Endothelial cell of umbilical vein (primary cell): ENCODE results near the gene IQCC. TPM values are rescaled to one million over a fixed set of nuclear protein-coding genes. Genes with fewer than 3 reads are reported as not detected.

Experiments
- BruUV-seq: library from RNA; stranded (reverse); fragments of 400-500 nt; replicated peaks from 2 replicates; lab custom pipeline; 2021; lab: Mats Ljungman, UMichigan
- CTCF ChIA-PET: fragments of 300-600, 350-600 bp; sonication (Branson Sonifier 250); formaldehyde crosslinking; loops from one replicate; lab custom pipeline; 2021; ENCODE audit warnings: antibody characterized with exemption, inconsistent platforms; lab: Charles Lee
- POLR2A ChIA-PET: fragments of 300-600, 350-600 bp; sonication (Branson Sonifier 250); formaldehyde crosslinking; loops from one replicate; lab custom pipeline; 2021; ENCODE audit warnings: antibody characterized with exemption, inconsistent platforms; lab: Charles Lee
- DNase-seq: peaks from one replicate; pipeline ENCODE4 v3.0.0-alpha.2; 2011; ENCODE audit warnings: low read depth, low spot score
- FAIRE-seq: peaks from 2 replicates; lab custom pipeline; 2011; peaks lifted over from hg19 to GRCh38; lab: Jason Lieb, UNC
- H2AFZ ChIP-seq: 2 replicates; pipeline ENCODE4 v1.6.0; 2012; ENCODE audit warnings: low read depth, low read length, control low read depth, inconsistent platforms
- H3K27ac ChIP-seq: 2 replicates; pipeline ENCODE4 v1.5.1; 2011; ENCODE audit warnings: low read depth, mild to moderate bottlenecking, control low read depth, low read length, moderate library complexity; ENCODE audit not compliant: insufficient read depth
- H3K27me3 ChIP-seq, 2 experiments: 2 replicates each; pipeline versions ENCODE4 v1.6.0 to v1.6.1; 2011; ENCODE audit warnings: low read length in 2 of 2, mixed read lengths in 1 of 2; ENCODE audit not compliant: control insufficient read depth in 2 of 2, insufficient read depth in 2 of 2
- H3K36me3 ChIP-seq, 2 experiments: 2 replicates in 1 of 2; 3 replicates in 1 of 2; pipeline ENCODE4 v1.5.1; 2011; ENCODE audit warnings: low read length in 2 of 2, mild to moderate bottlenecking in 1 of 2, moderate library complexity in 1 of 2; ENCODE audit not compliant: control insufficient read depth in 2 of 2, insufficient read depth in 2 of 2; ENCODE audit errors: extremely low read depth in 1 of 2
- H3K4me1 ChIP-seq: 3 replicates; pipeline ENCODE4 v1.5.1; 2011; ENCODE audit warnings: mild to moderate bottlenecking, low read length; ENCODE audit not compliant: control insufficient read depth, insufficient read depth; ENCODE audit errors: extremely low read depth
- H3K4me2 ChIP-seq: 2 replicates; pipeline ENCODE4 v1.6.1; 2011; ENCODE audit warnings: low read length, control low read depth, mixed read lengths; ENCODE audit not compliant: insufficient read depth
- H3K4me3 ChIP-seq, 3 experiments: fragments of 200-600 bp in 1 of 3; sonication (generic), shearing (Covaris generic) in 1 of 3; replicated peaks in 1 of 3; 2 replicates each; pipeline ENCODE4 v1.5.1; 2011 to 2016; ENCODE audit warnings: control low read depth in 3 of 3, low read length in 3 of 3, mild to moderate bottlenecking in 2 of 3, inconsistent platforms in 1 of 3, low read depth in 1 of 3, moderate library complexity in 1 of 3; ENCODE audit not compliant: insufficient read depth in 1 of 3
- H3K79me2 ChIP-seq: 2 replicates; pipeline ENCODE4 v1.6.0; 2012; ENCODE audit warnings: low read length, inconsistent platforms; ENCODE audit not compliant: control insufficient read depth, insufficient read depth
- H3K9ac ChIP-seq: replicated peaks from 2 replicates; pipeline ENCODE3; 2011; ENCODE audit warnings: low read length, control low read depth; ENCODE audit not compliant: insufficient read depth; ENCODE audit errors: extremely low read depth
- H3K9me1 ChIP-seq: replicated peaks from 3 replicates; pipeline ENCODE4 v1.6.0; 2011; ENCODE audit warnings: mild to moderate bottlenecking, low read length; ENCODE audit not compliant: control insufficient read depth, insufficient read depth; ENCODE audit errors: extremely low read depth
- H3K9me3 ChIP-seq: replicated peaks from 2 replicates; pipeline ENCODE4 v1.5.1; 2012; ENCODE audit warnings: low read length, inconsistent platforms; ENCODE audit not compliant: control insufficient read depth, insufficient read depth
- H4K20me1 ChIP-seq: replicated peaks from 2 replicates; pipeline ENCODE3; 2011; ENCODE audit warnings: mild to moderate bottlenecking, low read length; ENCODE audit not compliant: control insufficient read depth, insufficient read depth; ENCODE audit errors: extremely low read depth
- CTCF ChIP-seq, 2 donors: IDR thresholded peaks; 1 replicate in 1 of 2; 2 replicates in 1 of 2; pipeline ENCODE4 v1.5.1; 2011; ENCODE audit warnings: low read length in 2 of 2, mild to moderate bottlenecking in 2 of 2, moderate library complexity in 2 of 2, control low read depth in 1 of 2, inconsistent platforms in 1 of 2, low read depth in 1 of 2; ENCODE audit not compliant: insufficient read depth in 1 of 2; ENCODE audit errors: extremely low read depth in 1 of 2
- EZH2 ChIP-seq: IDR thresholded peaks from 2 replicates; pipeline ENCODE4 v1.6.1; 2012; ENCODE audit warnings: borderline replicate concordance, low read depth, mild to moderate bottlenecking, moderate library complexity, low read length, inconsistent platforms; ENCODE audit not compliant: severe bottlenecking
- FOS ChIP-seq: IDR thresholded peaks from 2 replicates; pipeline ENCODE4 v1.6.1; 2011; ENCODE audit warnings: mild to moderate bottlenecking, low read length, moderate library complexity, borderline replicate concordance; ENCODE audit not compliant: insufficient read depth
- GATA2 ChIP-seq: IDR thresholded peaks from 2 replicates; pipeline ENCODE4 v1.7.0; 2011; ENCODE audit warnings: low read depth, mild to moderate bottlenecking, moderate library complexity, mixed read lengths, low read length; ENCODE audit not compliant: insufficient read length, insufficient read depth
- JUN ChIP-seq: IDR thresholded peaks from 2 replicates; pipeline ENCODE4 v1.6.1; 2011; ENCODE audit warnings: borderline replicate concordance, low read depth; ENCODE audit not compliant: insufficient read length, insufficient read depth
- MAX ChIP-seq: IDR thresholded peaks from 2 replicates; pipeline ENCODE4 v1.6.1; 2011; ENCODE audit not compliant: insufficient read depth, insufficient read length
- MYC ChIP-seq: IDR thresholded peaks from one replicate; pipeline ENCODE4 v1.6.1; 2011; ENCODE audit warnings: mild to moderate bottlenecking, low read depth, low read length
- POLR2A ChIP-seq: IDR thresholded peaks from 2 replicates; pipeline ENCODE4 v1.6.1; 2012; ENCODE audit warnings: low read depth, mild to moderate bottlenecking, control low read depth, low read length
- POLR2AphosphoS5 ChIP-seq: IDR thresholded peaks from 2 replicates; pipeline ENCODE4 v1.6.1; 2012; ENCODE audit warnings: low read depth, mild to moderate bottlenecking, control low read depth, low read length, moderate library complexity; ENCODE audit not compliant: insufficient read depth
- dilution Hi-C: fragments of 300-500 bp; cut with MboI; formaldehyde crosslinking; loops from one replicate; pipeline ENCODE4 v1.15.0; 2019; ENCODE audit warnings: low sequenced_read_pairs; ENCODE audit not compliant: extremely low pct_ligation_motif_present
- intact Hi-C: fragments of 100-400 bp; cut with micrococcal nuclease; formaldehyde crosslinking; loops from one replicate; pipeline ENCODE4 v1.10.0; 2022
- polyA plus RNA-seq, 4 experiments: library from polyadenylated mRNA; depleted of rRNA in 3 of 4; stranded (reverse) in 3 of 4; unstranded in 1 of 4; fragments of >200 nt; gene quantifications; 2 replicates each; pipeline versions ENCODE4 v1.2.1 to v1.2.3, GENCODE V29; 2011 to 2012; ENCODE audit warnings: missing spikeins in 1 of 4
- total RNA-seq: library from RNA; stranded (reverse); gene quantifications from 2 replicates; pipeline ENCODE4 v1.2.3, GENCODE V29; 2021

Gene IQCC
- total and polyA plus RNA-seq, 2 donors (not counting 3 experiments of a cell fraction or from before 2014, with no cell fraction given): 1.1 to 1.8 TPM

GRCh38 chr1:32197074-32197473 lies 8.4 kb upstream of the IQCC start:
- CTCF ChIA-PET: interaction anchor here (0.8 to 1.0 kb wide), 2 partner anchors 19 to 204 kb away, joined by 3 to 4 read pairs; no protein-coding TSS in a partner anchor
- peaks cover 25 to 45% of the 10 kb centered on the region in 2 experiments for H3K36me3 ChIP-seq
- dilution Hi-C loops: no loop called here

More at GRCh38 chr1:32197074-32197473, 8.4 kb upstream of the IQCC start:
- H3K4me2 ChIP-seq: no peak overlapping the region
- POLR2A ChIA-PET: interaction anchor here (0.7 to 1.1 kb wide), 2 partner anchors 19 to 36 kb away, joined by 3 to 4 read pairs; no protein-coding TSS in a partner anchor
- no peaks in the 10 kb centered on the region for H3K9me3 ChIP-seq
- no TSS peak for BruUV-seq
- intact Hi-C loops: no loop called here
- no peaks in the 10 kb centered on the region for H3K79me2 ChIP-seq
- no peak overlapping the region for H2AFZ ChIP-seq
- no peak for DNase-seq
- no peak for TF ChIP-seq MAX
- TF ChIP-seq POLR2AphosphoS5: no peak
- TF ChIP-seq FOS: no peak
- TF ChIP-seq CTCF (IDR thresholded peaks at IDR 0.05; ENCODE audit: extremely low read depth in 1 of 2, insufficient read depth in 1 of 2, low read depth in 1 of 2, low read length in 2 of 2): no peak
- TF ChIP-seq POLR2A: no peak
- no peak for TF ChIP-seq EZH2
- no peak for TF ChIP-seq JUN
- no peak for TF ChIP-seq MYC
- no peak for TF ChIP-seq GATA2
- no peaks in the 10 kb centered on the region for H3K9me1 ChIP-seq
- no peak for FAIRE-seq
- no peak overlapping the region for H3K4me3 ChIP-seq
- no peaks in the 10 kb centered on the region for H3K27me3 ChIP-seq
- H4K20me1 ChIP-seq: no peaks in the 10 kb centered on the region
- no peak overlapping the region for H3K9ac ChIP-seq
- H3K27ac ChIP-seq: no peak overlapping the region
- H3K4me1 ChIP-seq: peaks cover 8% of the 10 kb centered on the region
